Mammary epithelial cell (primary cell): ENCODE measurements around the gene SIRT2.

Source experiments
- CTCF ChIP-seq, 2 donors: IDR thresholded peaks in 1 of 2; conservative IDR thresholded peaks in 1 of 2; 2 replicates each; pipeline ENCODE4 v1.5.1; 2011 to 2012; ENCODE audit warnings: inconsistent platforms in 2 of 2, low read length in 2 of 2, mild to moderate bottlenecking in 2 of 2, control low read depth in 1 of 2, low read depth in 1 of 2; ENCODE audit not compliant: insufficient read depth in 1 of 2; ENCODE audit errors: extremely low read depth in 1 of 2
- EZH2 ChIP-seq: IDR thresholded peaks from 2 replicates; pipeline ENCODE4 v1.6.1; 2012; ENCODE audit warnings: low read length, inconsistent platforms, borderline replicate concordance

- no peak for TF ChIP-seq CTCF (conservative IDR thresholded peaks at IDR 0.05 in 1 of 2, IDR thresholded peaks at IDR 0.05 in 1 of 2; ENCODE audit: extremely low read depth in 1 of 2, insufficient read depth in 1 of 2, low read depth in 1 of 2, low read length in 2 of 2)
- no peak for TF ChIP-seq EZH2
These were observed 11.1 kb upstream of the SIRT2 start for GRCh38 chr19:38910488-38910887.
